Central memory CD4-positive, alpha-beta T cell (primary cell): ENCODE measurements around the gene PSMC3IP.

Experiments used
- DNase-seq: peaks from one replicate; pipeline ENCODE4 v3.0.0; 2022

The PSMC3IP gene

DNA sequence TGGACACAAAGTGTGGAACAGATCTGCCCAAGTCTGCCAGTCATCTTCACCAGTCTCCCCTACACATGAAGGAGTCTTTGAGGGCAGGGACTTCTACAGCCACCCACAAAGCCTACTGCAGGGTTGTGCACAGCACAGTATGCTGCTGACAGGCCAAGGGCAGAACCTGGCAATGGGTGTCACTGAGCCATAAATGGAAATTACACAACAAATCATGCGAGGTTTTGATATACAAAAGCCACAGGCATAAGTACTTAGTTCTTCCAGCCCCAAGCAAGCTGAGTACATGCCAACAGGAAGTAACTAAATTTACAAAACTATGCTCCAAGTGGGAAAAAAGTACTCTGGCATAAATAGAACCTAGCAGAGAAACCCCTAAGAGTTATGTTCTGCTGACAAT is 7.8 kb upstream of the PSMC3IP start:
- no peak for DNase-seq

DNA sequence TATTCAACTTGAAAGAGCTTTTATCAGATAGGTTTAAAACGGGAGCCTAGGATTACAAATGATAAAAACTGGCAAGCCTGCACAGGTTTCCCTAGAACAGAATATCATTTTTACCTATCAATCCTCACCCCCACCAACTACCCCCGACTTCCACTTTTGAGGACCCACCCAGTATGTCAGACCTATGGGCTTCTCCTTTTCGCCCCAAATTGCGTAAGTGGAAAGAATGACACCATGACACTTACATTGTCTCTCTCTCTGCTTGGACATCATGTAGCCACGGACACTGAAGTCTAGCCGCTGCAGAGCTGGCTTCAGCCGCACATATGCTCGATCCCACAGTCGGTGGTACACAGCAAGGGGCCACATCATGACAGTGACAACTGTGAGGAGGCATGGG is 7.4 kb upstream of the PSMC3IP start:
- DNase-seq = no peak

DNA sequence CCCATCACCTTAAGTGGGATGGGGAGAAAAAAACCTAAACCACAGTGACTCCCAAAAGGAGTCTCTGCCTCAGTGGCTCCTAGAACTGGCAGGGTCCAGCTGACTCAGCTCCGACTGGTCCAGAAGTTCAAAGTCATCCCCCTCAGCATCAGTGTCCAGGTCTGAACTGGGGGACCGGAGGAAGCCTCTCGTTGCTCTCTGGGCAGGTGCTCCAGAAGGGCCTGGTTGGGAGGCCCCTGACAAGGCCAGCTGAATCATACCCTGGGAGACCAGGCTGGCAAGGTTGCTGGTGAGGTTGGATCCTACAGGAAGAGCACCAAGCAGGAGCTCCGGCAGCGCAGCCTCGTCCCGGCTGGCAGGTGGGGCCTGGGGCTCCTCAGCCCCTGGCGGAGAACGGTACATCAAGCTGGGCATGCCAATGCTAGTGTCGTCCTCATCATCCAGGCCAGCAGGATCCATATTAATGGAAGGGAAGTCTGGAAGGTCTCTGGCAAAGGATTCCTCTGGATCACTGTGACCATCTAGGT is 4.3 kb upstream of the PSMC3IP start:
- no peak for DNase-seq

DNA sequence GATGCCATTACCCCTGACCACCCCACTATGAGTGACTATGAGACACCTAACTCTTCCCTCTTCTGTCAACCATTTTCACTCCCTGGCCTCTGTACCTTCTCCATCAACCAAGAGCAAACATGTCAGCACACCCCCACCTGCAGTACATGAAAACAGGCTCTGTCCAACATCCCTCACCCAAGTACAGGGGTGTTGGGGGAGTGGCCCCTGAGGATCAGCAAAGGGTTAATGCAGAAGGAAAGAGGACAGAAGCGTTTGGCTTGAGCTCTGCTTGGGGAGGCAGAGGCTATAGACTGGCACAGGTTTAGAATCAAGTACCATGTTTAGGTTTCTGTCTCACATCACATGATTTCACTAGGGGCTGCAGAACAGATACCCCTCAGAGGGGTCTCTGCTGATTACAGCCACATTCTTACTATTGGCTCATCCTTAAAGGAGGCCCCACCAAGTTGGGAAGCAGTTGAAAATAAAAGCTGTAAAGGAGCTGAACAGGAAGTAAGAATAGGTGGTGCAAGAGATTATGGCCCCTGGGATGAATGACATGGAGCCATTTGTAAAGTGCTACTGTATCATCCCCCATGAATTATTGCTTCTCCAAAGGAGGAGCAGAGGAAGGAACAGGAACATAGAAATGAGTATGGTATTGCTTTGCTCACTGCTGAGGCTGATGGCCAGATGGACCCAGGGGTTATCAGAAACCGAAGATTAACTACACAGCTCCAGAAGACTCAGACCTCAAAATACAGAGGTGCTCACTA is 2.4 kb upstream of the PSMC3IP start:
- DNase-seq = no peak

GRCh38 chr17:42578282-42578869 is 847 bp upstream of the PSMC3IP start:
- peak; percentile 57 for DNase-seq

DNA sequence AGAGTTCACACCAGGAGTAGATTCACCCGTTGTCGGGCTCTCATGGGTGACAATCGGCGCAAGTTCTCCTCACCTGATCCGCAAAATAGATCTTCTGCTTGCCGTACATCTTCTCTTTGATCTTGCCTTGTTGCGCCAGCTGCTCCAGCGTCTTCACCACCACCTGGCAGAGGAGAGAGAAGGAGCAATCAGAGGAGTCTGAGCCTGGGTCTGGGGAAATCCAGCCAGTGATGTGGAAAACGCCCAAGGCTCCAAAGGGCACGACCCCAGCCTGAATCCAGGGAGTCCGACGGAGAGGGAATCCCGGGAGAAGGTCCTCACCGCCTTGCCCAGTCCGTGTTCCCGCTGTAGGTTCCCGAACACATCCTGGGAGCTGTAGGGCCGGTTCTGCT is 393 bp downstream of the PSMC3IP start:
- no peak for DNase-seq

GRCh38 chr17:42574463-42574862 is 3.1 kb downstream of the PSMC3IP start:
- no peak for DNase-seq

GRCh38 chr17:42573095-42573494 is 4.4 kb downstream of the PSMC3IP start:
- DNase-seq = no peak

DNA sequence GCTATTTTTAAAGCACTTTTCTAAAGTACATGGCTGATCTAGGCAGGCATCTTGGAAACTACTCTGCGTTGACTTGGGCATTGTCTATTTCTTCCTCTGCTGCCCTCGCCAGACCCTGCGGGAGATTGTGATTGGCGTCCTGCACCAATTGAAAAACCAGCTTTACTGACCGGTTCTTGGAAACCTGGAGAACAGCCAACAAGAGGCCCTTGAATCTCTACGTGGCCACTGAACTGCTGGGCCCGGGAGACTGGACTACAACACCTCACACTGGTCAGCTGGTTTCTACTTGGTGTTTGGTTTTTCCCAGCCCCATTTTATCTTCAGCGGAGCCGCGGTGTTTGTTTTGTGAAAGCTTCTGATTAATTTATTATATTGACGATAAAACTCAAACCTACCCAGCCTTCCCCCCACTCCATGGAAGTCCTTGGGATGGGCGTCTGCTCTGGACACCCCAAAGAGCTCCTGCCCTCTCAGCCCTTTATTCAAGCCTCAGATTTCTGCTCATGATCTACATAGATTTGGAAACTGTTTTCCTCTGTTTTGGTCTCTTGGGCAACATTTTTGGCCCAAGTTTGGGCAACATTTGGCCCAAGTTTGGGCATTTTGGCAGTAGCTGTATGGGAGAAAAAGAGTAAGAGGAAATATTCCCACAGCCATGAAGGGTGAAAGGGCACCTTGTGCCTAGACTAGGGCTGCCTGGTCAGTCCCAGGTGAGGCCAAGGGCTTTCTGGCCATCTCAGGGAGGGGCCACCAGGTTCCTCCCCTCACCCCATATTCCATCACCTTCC is 5.9 kb downstream of the PSMC3IP start:
- no peak for DNase-seq

DNA sequence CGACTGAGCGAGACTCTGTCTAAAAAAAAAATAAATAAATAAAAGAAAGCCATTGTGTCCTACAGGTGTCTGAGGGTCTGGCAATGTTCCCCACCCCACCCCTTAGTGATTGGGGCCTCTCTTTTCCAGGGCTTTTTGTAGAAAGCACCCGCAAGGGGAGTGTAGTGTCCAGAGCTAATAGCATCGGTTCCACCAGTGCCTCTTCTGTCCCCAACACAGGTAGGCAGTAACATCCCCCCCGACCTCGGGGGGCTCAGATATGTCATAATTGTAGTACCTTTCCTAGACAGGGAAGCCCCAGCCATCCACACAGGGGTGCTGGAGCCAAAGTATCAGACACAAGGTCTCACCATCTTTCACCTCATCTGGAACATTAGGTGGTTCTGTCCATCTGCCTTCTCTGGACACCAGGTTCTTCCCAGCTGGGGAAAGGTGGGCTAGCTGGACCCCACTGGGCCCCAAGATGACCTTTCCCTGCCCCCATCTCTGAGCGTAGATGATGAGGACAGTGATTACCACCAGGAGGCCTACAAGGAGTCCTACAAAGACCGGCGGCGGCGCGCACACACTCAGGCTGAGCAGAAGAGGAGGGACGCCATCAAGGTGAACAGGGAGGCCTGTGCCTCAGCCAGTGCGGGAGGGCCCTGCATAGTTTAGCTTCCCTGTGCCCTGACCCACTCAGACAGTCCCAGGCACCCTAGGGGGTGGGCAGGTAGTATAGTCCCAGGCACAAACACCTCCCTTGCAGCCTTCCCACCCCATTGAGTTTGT is 9.0 kb downstream of the PSMC3IP start:
- no peak for DNase-seq

DNA sequence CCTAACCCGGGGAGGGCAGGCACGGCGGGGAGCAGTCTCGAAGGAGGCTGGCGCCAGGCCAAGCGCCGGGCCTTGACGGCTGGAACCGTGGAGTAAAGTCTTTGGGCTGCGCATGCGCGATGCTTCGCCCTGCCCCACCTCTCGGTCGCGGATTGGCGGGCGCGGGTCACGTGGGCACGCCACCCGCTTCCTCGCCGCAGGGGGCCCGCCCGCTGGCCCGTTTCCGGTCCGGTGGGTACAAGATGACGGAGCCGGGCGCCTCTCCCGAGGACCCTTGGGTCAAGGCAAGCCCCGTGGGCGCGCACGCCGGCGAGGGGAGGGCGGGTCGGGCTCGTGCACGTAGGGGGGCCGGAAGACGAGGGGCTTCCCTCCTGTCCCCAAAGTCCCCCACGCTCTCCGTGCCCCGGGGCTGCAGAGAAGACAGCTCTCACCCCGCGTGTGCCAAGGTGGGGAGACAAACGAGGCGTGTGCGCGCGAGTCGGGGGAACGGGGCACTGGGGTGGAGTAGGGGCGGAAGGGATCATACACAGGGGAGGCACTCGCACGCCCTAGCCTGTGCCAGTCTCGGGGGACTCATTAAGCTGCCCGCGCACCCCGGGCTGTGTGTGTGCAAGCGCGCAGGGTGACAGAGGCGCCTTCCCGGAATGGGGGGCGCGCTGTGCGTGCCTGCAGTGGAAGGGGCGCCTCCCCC is 10.5 kb downstream of the PSMC3IP start, which contains the start of gene MLX:
TSS of gene MLX (plus strand) at position 218 of the 691 bp plus-strand sequence. CDS start at position 243, 25 bp downstream.
- peak; percentile 89 for DNase-seq

- no peak for DNase-seq
Observed at GRCh38 chr17:42566215-42566882, 11.2 kb downstream of the PSMC3IP start.

- no peak for DNase-seq
Observed at GRCh38 chr17:42565523-42566214, 11.9 kb downstream of the PSMC3IP start.

GRCh38 chr17:42564815-42565522 is 12.6 kb downstream of the PSMC3IP start:
- DNase-seq = no peak

GRCh38 chr17:42563950-42564349 is 13.6 kb downstream of the PSMC3IP start:
- DNase-seq = no peak

GRCh38 chr17:42563543-42563942 is 14.0 kb downstream of the PSMC3IP start:
- DNase-seq = no peak

GRCh38 chr17:42563143-42563509 is 14.4 kb downstream of the PSMC3IP start:
- DNase-seq = no peak

DNA sequence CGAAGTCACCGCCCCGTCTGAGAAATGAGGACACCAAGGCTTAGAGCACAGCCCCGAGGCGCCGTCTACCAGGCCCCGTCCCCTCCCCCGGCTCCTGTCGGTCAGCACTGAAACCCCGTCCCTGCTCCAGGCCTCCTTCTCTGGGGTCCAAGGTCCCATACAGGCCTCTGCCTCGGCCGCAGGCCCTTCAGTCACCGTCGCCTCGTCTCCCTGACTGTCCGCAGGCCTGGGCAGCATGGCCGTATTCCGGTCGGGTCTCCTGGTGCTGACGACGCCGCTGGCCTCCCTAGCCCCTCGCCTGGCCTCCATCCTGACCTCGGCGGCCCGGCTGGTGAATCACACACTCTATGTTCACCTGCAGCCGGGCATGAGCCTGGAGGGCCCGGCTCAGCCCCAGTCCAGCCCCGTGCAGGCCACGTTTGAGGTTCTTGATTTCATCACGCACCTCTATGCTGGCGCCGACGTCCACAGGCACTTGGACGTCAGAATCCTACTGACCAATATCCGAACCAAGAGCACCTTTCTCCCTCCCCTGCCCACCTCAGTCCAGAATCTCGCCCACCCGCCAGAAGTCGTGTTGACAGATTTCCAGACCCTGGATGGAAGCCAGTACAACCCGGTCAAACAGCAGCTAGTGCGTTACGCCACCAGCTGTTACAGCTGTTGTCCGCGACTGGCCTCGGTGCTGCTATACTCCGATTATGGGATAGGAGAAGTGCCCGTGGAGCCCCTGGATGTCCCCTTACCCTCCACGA is 15.0 kb downstream of the PSMC3IP start:
- DNase-seq = no peak

DNA sequence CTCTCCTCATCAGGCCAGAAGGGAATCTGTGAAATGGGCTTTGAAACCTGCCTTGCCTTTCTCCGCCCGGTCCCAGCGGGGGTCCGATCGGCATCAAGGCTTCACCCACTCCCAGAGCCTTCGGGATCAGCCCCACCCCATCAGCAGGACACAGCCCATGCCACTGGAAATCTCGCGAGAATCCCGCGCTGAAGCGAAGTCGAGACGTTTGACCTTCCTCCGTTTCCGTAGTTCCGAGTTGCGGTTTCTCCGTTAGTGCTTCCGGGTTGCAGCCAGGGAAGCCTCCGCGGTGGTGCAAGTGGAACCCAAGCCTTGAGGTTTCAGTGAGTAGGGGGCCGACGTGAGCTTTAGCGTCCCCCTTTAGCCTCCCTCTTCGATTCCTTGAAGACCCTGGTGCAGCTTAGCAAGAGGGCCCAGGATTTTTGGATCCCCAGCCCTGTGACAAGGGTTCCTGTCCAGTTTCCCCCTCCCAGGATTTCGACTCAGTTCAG is 15.6 kb downstream of the PSMC3IP start, which contains the start of gene COASY:
TSS of gene COASY (plus strand) at position 252 of the 491 bp plus-strand sequence. CDS start 475 bp downstream, outside the sequence.
- peak; percentile 87 for DNase-seq
